HK-2 (cell line): ENCODE data around the gene CMTR1.
"Not testable (repeated sequence)": the region's sequence is repeated elsewhere in the genome, so short reads cannot be mapped to it uniquely, and the experiment has no call there.

Experiments
- DNase-seq: peaks from one replicate; pipeline ENCODE4 v3.0.0-alpha.2; 2018; ENCODE audit not compliant: unreplicated experiment

Gene CMTR1

GRCh38 chr6:37492991-37493660, 60.1 kb downstream of the CMTR1 start:
- no peak for DNase-seq

GRCh38 chr6:37493661-37493995, 60.6 kb downstream of the CMTR1 start:
- no peak for DNase-seq

- DNase-seq = no peak
These were observed 62.4 kb downstream of the CMTR1 start for GRCh38 chr6:37495244-37495934.

- no peak for DNase-seq
These were observed 64.2 kb downstream of the CMTR1 start for GRCh38 chr6:37496951-37497885.

- peak; percentile 99 for DNase-seq
These were observed 66.6 kb downstream of the CMTR1 start, which contains the start of gene CCDC167 for GRCh38 chr6:37499433-37500293. CCDC167 (minus strand) TSS chr6:37499893; CDS start chr6:37499863, 30 bp downstream.

GRCh38 chr6:37500294-37500608, 67.2 kb downstream of the CMTR1 start:
- no peak for DNase-seq

- not testable (repeated sequence) for DNase-seq
These were observed 67.9 kb downstream of the CMTR1 start for GRCh38 chr6:37500904-37501303.

- DNase-seq = no peak
These were observed 68.8 kb downstream of the CMTR1 start for GRCh38 chr6:37501632-37502491.

GRCh38 chr6:37502703-37503291, 69.8 kb downstream of the CMTR1 start:
- no peak for DNase-seq

- DNase-seq = no peak
These were observed 70.4 kb downstream of the CMTR1 start for GRCh38 chr6:37503309-37503965.

- no peak for DNase-seq
These were observed 71.0 kb downstream of the CMTR1 start for GRCh38 chr6:37504024-37504423.

GRCh38 chr6:37506479-37506878, 73.5 kb downstream of the CMTR1 start:
- no peak for DNase-seq

GRCh38 chr6:37507077-37507476, 74.1 kb downstream of the CMTR1 start:
- DNase-seq = no peak

- no peak for DNase-seq
These were observed 74.8 kb downstream of the CMTR1 start for GRCh38 chr6:37507690-37508421.

- DNase-seq = no peak
These were observed 78.2 kb downstream of the CMTR1 start for GRCh38 chr6:37511201-37511600.

GRCh38 chr6:37511910-37512399, 78.9 kb downstream of the CMTR1 start:
- no peak for DNase-seq

- DNase-seq = no peak
These were observed 79.5 kb downstream of the CMTR1 start for GRCh38 chr6:37512400-37513011.

- no peak for DNase-seq
These were observed 80.1 kb downstream of the CMTR1 start for GRCh38 chr6:37513155-37513554.
